Osteoblast (primary cell): ENCODE results near the gene MTA3. TPM values are rescaled to one million over a fixed set of nuclear protein-coding genes. Genes with fewer than 3 reads are reported as not detected.

Source experiments
- DNase-seq: peaks from one replicate; pipeline ENCODE4 v3.0.0; 2011; ENCODE audit warnings: low spot score, mixed read lengths; ENCODE audit not compliant: insufficient read length; ENCODE audit errors: missing footprints
- H2AFZ ChIP-seq: 2 replicates; pipeline ENCODE4 v1.6.0; 2011; ENCODE audit warnings: mild to moderate bottlenecking, low read length
- H3K27ac ChIP-seq: 2 replicates; pipeline ENCODE4 v1.5.1; 2011; ENCODE audit warnings: mild to moderate bottlenecking, low read depth, low read length, moderate library complexity
- H3K27me3 ChIP-seq: 2 replicates; pipeline ENCODE4 v1.6.0; 2012; ENCODE audit warnings: mild to moderate bottlenecking, control low read depth, inconsistent platforms, low read length, moderate library complexity; ENCODE audit not compliant: insufficient read depth
- H3K36me3 ChIP-seq: 2 replicates; pipeline ENCODE4 v1.5.1; 2011; ENCODE audit warnings: mild to moderate bottlenecking, low read length, control low read depth, moderate library complexity; ENCODE audit not compliant: insufficient read depth
- H3K4me1 ChIP-seq: 2 replicates; pipeline ENCODE4 v1.5.1; 2011; ENCODE audit warnings: mild to moderate bottlenecking, low read length, control low read depth, moderate library complexity; ENCODE audit not compliant: insufficient read depth
- H3K4me2 ChIP-seq: 2 replicates; pipeline ENCODE4 v1.6.0; 2011; ENCODE audit warnings: mild to moderate bottlenecking, low read length; ENCODE audit not compliant: insufficient read depth
- H3K4me3 ChIP-seq: fragments of 200-600 bp; sonication (generic); 3 replicates; pipeline ENCODE4 v1.5.1; 2012; ENCODE audit warnings: mild to moderate bottlenecking, low read length, inconsistent platforms; ENCODE audit not compliant: insufficient read depth
- H3K79me2 ChIP-seq: 2 replicates; pipeline ENCODE4 v1.6.0; 2012; ENCODE audit warnings: mild to moderate bottlenecking, low read length, control low read depth, inconsistent platforms; ENCODE audit not compliant: insufficient read depth
- H3K9me3 ChIP-seq: 2 replicates; pipeline ENCODE4 v1.5.1; 2011; ENCODE audit warnings: low read depth, low read length, control low read depth
- H4K20me1 ChIP-seq: 2 replicates; pipeline ENCODE4 v1.6.0; 2012; ENCODE audit warnings: mild to moderate bottlenecking, low read length, control low read depth; ENCODE audit not compliant: insufficient read depth
- CTCF ChIP-seq: IDR thresholded peaks from 2 replicates; pipeline ENCODE4 v1.5.1; 2011; ENCODE audit warnings: mild to moderate bottlenecking, low read depth, low read length, moderate library complexity; ENCODE audit errors: extremely low read depth
- total RNA-seq: library from RNA; depleted of rRNA; stranded (reverse); fragments of >200 nt; gene quantifications from 2 replicates; pipeline ENCODE4 v1.2.3, GENCODE V29; 2012

The MTA3 gene
- total RNA-seq, 1 donor, result 29.3 TPM

DNA sequence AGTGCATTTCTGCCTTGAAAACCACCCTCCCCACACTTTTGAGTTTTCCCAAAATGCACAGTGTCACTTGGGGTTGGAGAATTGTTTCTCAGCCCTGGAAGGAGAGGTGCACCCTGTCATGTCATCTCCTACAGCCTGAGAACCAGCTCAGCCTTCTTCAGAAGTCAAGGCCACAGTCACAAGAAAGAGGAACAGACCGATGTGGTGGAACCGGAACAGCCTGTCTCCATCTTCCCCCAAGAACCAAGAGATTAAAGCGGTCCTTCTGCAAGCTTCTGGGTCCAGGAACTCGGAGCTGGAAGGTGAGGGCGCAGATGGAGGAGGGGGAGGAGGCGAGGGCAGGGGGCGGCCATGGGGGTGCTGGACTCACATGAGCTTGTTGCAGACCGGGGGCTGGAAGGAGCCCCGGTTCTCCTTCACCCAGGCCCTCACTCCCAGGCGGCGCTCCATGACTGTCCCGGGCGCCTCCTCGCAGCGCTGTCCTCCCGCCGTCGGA, 223.7 kb downstream of the MTA3 start:
- H3K36me3 ChIP-seq, result no peaks in the 10 kb centered on the region
- H3K9me3 ChIP-seq, result no peaks in the 10 kb centered on the region
- H2AFZ ChIP-seq, result peak overlapping the region; percentile 78
- peak overlapping the region; percentile 69 for H3K4me3 ChIP-seq
- DNase-seq, result no peak
- no peak for TF ChIP-seq CTCF
- peaks cover 13% of the 10 kb centered on the region for H3K27me3 ChIP-seq
- no peak overlapping the region for H3K27ac ChIP-seq
- H4K20me1 ChIP-seq, result no peaks in the 10 kb centered on the region
- H3K4me1 ChIP-seq, result peaks cover 3% of the 10 kb centered on the region
- no peaks in the 10 kb centered on the region for H3K79me2 ChIP-seq
- H3K4me2 ChIP-seq, result peak overlapping the region; percentile 82

DNA sequence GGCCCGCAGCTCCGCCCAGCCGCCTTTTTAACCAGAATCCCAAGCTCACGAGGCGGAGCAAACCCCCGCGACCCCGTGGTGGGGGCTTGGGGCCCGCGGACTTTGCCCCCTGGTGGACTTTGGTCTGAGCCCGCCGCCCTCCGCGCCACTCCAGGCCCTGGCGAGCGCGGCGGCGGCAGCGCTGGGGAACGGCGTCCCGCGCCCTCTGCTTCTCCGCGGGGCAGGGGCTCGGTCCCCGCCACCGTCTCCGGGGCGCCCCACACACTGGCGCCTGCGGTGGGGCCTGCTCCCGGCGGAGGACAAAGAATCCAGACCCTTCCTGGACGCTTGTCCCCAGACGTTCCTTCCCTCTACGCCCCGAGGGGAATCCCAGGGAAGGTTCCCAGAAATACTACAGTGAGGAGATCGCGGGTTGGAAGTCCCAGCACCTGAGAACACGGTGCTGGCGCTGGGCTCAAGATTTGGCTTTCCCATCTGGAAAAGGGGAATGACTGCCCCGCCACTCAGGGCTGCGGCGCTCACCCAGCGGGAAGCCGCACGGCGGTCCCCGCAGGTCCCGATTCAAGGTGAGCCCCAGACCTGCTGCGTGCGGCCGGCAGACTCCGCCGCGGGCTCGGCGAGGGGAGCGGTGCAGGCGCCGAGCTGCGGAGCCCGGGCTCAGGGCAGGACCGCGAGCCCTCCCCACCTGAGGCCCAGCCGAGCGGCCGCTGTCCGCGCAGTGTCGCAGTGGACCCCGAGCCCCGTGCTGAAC, 224.3 kb downstream of the MTA3 start, which contains the start of gene HAAO:
Gene HAAO (minus strand): TSS at position 1 of the 751 bp plus-strand sequence. CDS start 47 bp downstream, outside the sequence.
- no peak within 1 kb of the TSS for H3K27ac ChIP-seq
- peaks cover 3% of the 10 kb centered on the region for H3K4me1 ChIP-seq
- no peaks in the 10 kb centered on the region for H3K9me3 ChIP-seq
- no peaks in the 10 kb centered on the region for H3K79me2 ChIP-seq
- H4K20me1 ChIP-seq, result no peaks in the 10 kb centered on the region
- H3K4me2 ChIP-seq, result peak within 1 kb of the TSS; percentile 82
- H3K36me3 ChIP-seq, result no peaks in the 10 kb centered on the region
- H3K4me3 ChIP-seq, result peak within 1 kb of the TSS; percentile 69
- H3K27me3 ChIP-seq, result peaks cover 13% of the 10 kb centered on the region
- peak within 1 kb of the TSS; percentile 78 for H2AFZ ChIP-seq
- TF ChIP-seq CTCF, result no peak
- DNase-seq, result peak; percentile 89

DNA sequence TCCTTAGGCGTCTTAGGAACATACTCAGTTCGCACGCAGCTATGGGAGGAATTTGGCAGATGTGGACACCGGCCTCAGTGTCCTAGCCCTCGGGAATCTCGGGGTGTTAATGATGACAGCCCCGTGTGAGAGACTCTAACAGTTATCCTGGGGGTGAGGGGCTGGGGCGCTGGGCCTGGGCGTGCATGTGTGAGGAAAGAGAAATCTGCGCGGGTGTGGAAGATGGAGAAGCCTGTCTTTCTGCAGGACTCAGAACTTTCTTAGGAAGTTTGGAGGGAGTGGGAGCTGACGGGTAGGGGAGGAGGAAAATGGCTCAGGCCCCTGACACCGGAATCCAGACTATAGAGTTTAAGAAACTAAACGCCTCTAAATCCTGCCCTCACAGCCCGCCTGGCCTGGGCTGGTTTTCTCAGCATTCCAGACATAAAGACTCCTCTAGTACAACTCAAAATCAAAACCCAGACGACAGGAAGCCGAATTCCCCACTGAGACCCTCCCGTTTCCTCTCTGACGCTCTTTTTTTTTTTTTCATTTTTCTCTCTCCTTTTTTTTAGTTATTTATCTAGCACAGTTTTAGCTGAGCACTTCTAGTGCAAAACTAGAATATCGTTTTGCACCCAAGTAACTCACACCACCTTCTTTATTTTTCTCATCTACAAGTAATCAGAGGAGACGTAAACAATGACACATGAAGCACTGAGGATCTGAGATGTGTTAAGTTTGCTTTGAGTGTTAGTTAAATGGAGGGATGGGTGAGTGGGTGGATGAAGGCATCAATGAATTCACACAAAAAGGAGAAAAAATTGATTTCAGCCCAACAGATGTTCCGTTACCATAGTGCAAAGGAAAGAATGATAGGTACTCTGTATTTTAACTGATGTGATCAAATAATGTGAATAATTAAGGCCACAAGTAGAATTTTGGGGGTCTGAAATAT, 225.2 kb downstream of the MTA3 start:
- Histone ChIP-seq H3K4me3 (peak overlapping the region; percentile 69), H3K27me3 (peaks cover 13% of the 10 kb centered on the region), H3K9me3 (no peaks in the 10 kb centered on the region), H3K36me3 (no peaks in the 10 kb centered on the region), H3K4me1 (peaks cover 3% of the 10 kb centered on the region), H3K79me2 (no peaks in the 10 kb centered on the region), H2AFZ (peak overlapping the region; percentile 78), H4K20me1 (no peaks in the 10 kb centered on the region), H3K27ac (no peak overlapping the region), H3K4me2 (peak overlapping the region; percentile 82)
- DNase-seq, result peak; percentile 71
- TF ChIP-seq CTCF, result no peak
